Lung microvascular endothelial cell (primary cell): ENCODE measurements around the gene GRAP2. TPM values are rescaled to one million over a fixed set of nuclear protein-coding genes. Genes with fewer than 3 reads are reported as not detected.
A peak's percentile ranks its signal among the peaks of the same experiment; 100 is the strongest.
"Not testable (repeated sequence)": the region's sequence is repeated elsewhere in the genome, so short reads cannot be mapped to it uniquely, and the experiment has no call there.

ENCODE experiments used
- DNase-seq, 2 donors: peaks; one replicate each; pipeline versions ENCODE4 v3.0.0 to v3.0.0-alpha.2; 2010; ENCODE audit warnings: low read depth in 2 of 2
- total RNA-seq: library from RNA; depleted of rRNA; stranded (reverse); fragments of >200 nt; gene quantifications from 2 replicates; pipeline ENCODE4 v1.2.1, GENCODE V29; 2014

Gene GRAP2
- total RNA-seq, 1 donor from 2014 or later = not detected

- not testable (repeated sequence) for DNase-seq
Measured at GRCh38 chr22:39992894-39993293, 92.0 kb downstream of the GRAP2 start.

- DNase-seq = peak in 1 of 2 donors; percentile 16
Measured at GRCh38 chr22:39994041-39994565, 93.2 kb downstream of the GRAP2 start.

- DNase-seq = no peak
Measured at GRCh38 chr22:39994566-39995392, 93.9 kb downstream of the GRAP2 start, which contains the start of gene FAM83F. FAM83F (plus strand) TSS chr22:39994954; CDS start chr22:39995043, 89 bp downstream.

GRCh38 chr22:39995393-39996252 lies 94.7 kb downstream of the GRAP2 start:
- no peak for DNase-seq

GRCh38 chr22:39996732-39997131 lies 95.8 kb downstream of the GRAP2 start:
- DNase-seq = no peak

GRCh38 chr22:39997421-39997820 lies 96.5 kb downstream of the GRAP2 start:
- DNase-seq = no peak

- peak; percentile 10 to 39 for DNase-seq
Measured at GRCh38 chr22:39997939-39998726, 97.2 kb downstream of the GRAP2 start.

- DNase-seq = peak in 1 of 2 donors; percentile 17
Measured at GRCh38 chr22:39999144-39999757, 98.4 kb downstream of the GRAP2 start.

GRCh38 chr22:40000171-40000570 lies 99.3 kb downstream of the GRAP2 start:
- DNase-seq = no peak

GRCh38 chr22:40001106-40001505 lies 100.2 kb downstream of the GRAP2 start:
- no peak for DNase-seq

GRCh38 chr22:40001800-40002577 lies 101.1 kb downstream of the GRAP2 start:
- no peak for DNase-seq

- no peak for DNase-seq
Measured at GRCh38 chr22:40002935-40003715, 102.2 kb downstream of the GRAP2 start.

- no peak for DNase-seq
Measured at GRCh38 chr22:40004836-40005235, 104.0 kb downstream of the GRAP2 start.

GRCh38 chr22:40006641-40007040 lies 105.8 kb downstream of the GRAP2 start:
- no peak for DNase-seq

GRCh38 chr22:40007853-40008710 lies 107.2 kb downstream of the GRAP2 start:
- DNase-seq = no peak

- DNase-seq = no peak
Measured at GRCh38 chr22:40008726-40009291, 107.9 kb downstream of the GRAP2 start.

- DNase-seq = no peak
Measured at GRCh38 chr22:40009292-40009774, 108.4 kb downstream of the GRAP2 start.
